Lower leg skin (tissue), 3 donors: ENCODE measurements around the gene EDC3.

ENCODE experiments used
- CTCF ChIP-seq, 3 donors: fragments of 450-650 bp; IDR thresholded peaks; one replicate each; pipeline ENCODE4 v1.5.1; 2016; ENCODE audit warnings: antibody characterized with exemption in 3 of 3, mild to moderate bottlenecking in 3 of 3, moderate library complexity in 2 of 3
- POLR2A ChIP-seq, 2 donors: fragments of 450-650 bp; IDR thresholded peaks; one replicate each; pipeline ENCODE4 v1.6.1; 2016 to 2017; ENCODE audit warnings: antibody characterized with exemption in 2 of 2, mild to moderate bottlenecking in 1 of 2, moderate library complexity in 1 of 2

- TF ChIP-seq CTCF (IDR thresholded peaks at IDR 0.05) (no peak), POLR2A (IDR thresholded peaks at IDR 0.05) (no peak)
These were observed 67.6 kb downstream of the EDC3 start for GRCh38 chr15:74628199-74628598.
